ENCODE measurements around the gene CNBP. TPM values are rescaled to one million over a fixed set of nuclear protein-coding genes. Genes with fewer than 3 reads are reported as not detected.
"Not testable (repeated sequence)": the region's sequence is repeated elsewhere in the genome, so short reads cannot be mapped to it uniquely, and the experiment has no call there.

Gene CNBP
- total RNA-seq, 1 donor, result 202 TPM

DNA sequence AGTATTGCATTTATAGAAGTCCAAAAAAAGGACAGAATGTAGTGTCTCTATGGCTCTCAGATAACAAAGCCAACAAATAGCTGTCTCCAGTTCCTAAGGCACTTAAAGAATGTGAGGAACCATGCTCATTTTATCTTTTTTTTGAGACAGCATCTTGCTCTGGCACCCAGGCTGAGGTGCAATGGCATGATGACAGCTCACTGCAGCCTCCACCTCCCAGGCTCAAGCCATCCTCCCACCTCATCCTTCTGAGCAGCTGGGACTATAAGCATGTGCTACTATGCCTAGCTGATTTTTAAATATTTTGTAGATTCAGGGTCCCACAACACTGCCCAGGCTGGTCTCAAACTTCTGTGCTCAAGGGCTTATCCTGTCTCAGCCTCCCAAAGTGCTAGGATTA, 38.9 kb downstream of the CNBP start:
- TF ChIP-seq, protein P1, sequence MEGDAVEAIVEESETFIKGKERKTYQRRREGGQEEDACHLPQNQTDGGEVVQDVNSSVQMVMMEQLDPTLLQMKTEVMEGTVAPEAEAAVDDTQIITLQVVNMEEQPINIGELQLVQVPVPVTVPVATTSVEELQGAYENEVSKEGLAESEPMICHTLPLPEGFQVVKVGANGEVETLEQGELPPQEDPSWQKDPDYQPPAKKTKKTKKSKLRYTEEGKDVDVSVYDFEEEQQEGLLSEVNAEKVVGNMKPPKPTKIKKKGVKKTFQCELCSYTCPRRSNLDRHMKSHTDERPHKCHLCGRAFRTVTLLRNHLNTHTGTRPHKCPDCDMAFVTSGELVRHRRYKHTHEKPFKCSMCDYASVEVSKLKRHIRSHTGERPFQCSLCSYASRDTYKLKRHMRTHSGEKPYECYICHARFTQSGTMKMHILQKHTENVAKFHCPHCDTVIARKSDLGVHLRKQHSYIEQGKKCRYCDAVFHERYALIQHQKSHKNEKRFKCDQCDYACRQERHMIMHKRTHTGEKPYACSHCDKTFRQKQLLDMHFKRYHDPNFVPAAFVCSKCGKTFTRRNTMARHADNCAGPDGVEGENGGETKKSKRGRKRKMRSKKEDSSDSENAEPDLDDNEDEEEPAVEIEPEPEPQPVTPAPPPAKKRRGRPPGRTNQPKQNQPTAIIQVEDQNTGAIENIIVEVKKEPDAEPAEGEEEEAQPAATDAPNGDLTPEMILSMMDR (IDR thresholded peaks at IDR 0.05; ENCODE audit: insufficient read depth, low read depth, low read length), result no peak
- DNase-seq (ENCODE audit: low read depth), result no peak
- H3K4me3 ChIP-seq (ENCODE audit: low read depth, low read length), result no peak overlapping the region

DNA sequence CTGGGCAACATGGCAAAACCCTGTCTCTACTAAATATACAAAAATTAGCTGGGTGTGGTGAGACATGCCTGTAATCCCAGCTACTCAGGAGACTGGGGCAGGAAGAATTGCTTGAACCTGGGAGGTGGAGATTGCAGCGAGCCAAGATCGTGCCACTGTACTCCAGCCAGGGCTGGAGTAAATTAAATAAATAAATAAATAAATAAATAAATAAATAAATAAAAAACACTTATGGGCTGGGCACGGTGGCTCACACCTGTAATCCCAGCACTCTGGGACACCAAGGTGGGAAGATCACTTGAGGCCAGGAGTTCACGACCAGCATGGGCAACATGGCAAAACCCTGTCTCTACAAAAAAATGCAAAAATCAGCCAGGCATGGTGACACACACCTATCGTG, 42.7 kb downstream of the CNBP start:
- DNase-seq (ENCODE audit: low read depth); H3K4me3 ChIP-seq (ENCODE audit: low read depth, low read length): not testable (repeated sequence)

DNA sequence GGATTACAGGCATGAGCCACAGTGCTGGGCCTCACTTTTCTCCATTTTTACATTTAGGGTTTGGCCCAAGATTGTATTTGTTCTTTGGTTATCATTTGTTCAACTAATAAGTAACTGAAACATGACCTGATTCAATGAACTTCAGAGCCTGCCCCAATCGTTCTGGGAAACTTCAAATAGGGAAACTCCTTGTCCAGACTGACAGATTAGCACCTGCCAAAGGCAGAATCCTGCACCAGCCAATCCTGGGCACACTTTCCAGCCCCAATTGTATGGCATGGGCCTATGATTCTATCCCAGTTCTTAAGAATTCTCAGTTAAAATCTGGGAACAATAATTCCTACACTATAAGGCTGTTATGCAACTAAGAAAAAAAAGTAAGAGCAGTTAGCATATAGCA, 43.8 kb downstream of the CNBP start:
- DNase-seq (ENCODE audit: low read depth), result no peak
- H3K4me3 ChIP-seq (ENCODE audit: low read depth, low read length), result no peak overlapping the region
- TF ChIP-seq, protein P1 (IDR thresholded peaks at IDR 0.05; ENCODE audit: insufficient read depth, low read depth, low read length), result no peak

DNA sequence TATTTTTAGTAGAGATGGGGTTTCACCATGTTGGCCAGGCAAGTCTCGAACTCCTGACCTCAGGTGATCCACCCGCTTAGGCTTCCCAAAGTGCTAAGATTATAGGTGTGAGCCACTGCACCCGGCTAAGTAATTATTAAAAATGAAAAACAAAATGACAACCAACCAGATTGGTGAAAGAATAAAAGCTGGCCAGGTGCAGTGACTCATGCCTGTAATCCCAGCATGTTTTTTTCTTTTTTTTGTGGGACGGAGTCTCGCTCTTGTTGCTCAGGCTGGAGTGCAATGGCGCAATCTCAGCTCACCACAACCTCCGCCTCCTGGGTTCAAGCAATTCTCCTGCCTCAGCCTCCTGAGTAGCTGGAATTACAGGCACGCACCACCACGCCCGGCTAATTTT, 47.4 kb downstream of the CNBP start:
- not testable (repeated sequence) for DNase-seq (ENCODE audit: low read depth); H3K4me3 ChIP-seq (ENCODE audit: low read depth, low read length)

DNA sequence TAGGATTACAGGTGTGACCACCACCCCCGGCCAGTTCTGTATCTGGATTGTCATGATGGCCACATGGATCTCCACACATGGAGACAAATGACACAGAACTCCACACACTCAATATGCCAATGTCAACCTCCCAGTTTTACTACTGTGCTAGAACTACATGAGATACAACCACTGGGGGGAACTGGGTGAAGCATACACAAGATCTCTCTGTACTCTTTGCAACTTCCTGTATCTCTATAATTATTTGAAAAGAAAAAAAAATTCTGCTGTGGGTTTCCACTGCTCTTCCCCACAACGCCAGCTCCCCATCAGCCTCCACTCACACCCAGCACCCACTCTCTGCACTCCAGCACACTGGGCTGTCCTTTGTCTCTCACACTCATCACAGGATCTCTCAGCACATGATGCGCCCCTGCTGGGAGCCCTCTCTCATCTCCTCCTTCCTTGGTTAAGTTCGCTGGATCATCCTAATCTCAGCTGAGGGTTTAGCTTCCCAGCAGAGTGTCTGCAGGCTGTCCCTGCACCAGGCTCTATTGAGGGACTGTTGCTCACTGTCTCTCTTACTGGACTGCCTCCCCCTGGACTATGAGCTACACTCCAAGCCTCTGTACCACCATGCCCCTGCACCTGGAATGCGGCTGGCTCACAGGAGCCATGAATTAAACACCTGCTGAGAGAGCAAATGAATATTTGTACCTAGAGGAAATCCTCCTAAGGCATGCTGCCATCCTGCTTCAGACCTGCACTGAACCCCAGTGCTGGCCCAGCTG, 51.4 kb downstream of the CNBP start:
- TF ChIP-seq, protein P1 (IDR thresholded peaks at IDR 0.05; ENCODE audit: insufficient read depth, low read depth, low read length), result no peak
- H3K4me3 ChIP-seq (ENCODE audit: low read depth, low read length), result no peak overlapping the region
- DNase-seq (ENCODE audit: low read depth), result no peak

DNA sequence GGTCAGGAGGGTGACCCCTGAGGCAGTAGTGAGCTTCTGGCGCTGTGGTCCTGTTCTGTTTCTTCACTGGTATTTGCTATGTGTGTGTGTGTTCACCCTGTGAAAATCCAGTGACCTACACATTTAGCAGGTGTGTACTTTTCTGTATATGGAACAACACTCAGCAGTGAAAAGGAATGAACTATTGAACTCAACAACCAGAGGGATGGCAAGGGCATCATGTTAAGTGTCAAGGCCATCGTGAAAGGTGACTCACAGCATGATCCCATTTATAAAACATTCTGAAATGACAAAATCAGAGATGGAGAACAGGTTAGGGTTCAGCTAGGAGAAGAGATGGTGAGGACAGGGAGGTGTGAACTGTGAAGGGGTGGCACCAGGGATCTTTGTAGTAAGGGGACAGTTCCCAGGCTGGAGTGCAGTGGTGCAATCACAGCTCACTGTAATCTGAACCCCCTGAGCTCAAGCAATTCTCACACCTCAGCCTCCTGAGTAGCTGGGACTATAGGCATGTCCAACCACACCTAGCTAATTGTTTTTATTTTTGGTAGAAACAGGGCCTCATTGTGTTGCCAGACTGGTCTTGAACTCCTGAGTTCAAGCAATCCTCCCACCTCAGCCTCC, 52.1 kb downstream of the CNBP start:
- TF ChIP-seq, protein P1 (IDR thresholded peaks at IDR 0.05; ENCODE audit: insufficient read depth, low read depth, low read length), result no peak
- no peak overlapping the region for H3K4me3 ChIP-seq (ENCODE audit: low read depth, low read length)
- no peak for DNase-seq (ENCODE audit: low read depth)

DNA sequence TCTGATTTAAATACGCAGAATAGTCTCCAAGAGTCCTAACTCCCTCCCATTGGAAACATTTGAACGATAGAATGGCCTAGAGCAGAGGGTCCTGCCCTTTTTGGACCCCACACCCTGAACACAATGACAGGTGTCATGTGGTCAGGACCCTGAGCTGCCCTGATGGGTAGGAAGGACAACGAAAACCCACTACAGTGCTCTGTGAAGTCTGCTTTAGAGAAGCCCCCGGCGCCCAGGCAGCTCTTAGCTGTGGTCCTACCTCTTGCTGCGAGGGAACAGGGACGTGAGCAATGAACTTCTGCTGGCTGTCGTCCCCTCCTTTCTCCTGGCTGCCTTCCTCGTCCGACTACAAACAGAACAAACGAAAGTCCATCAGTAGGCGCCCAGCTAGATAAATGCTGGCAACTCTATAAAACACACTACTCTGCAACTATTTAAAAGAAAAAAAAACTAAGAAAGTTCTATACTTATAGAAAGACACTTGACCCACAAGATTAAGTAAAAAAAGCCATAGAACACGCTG, 53.3 kb downstream of the CNBP start:
- TF ChIP-seq, protein P1 (IDR thresholded peaks at IDR 0.05; ENCODE audit: insufficient read depth, low read depth, low read length), result no peak
- no peak for DNase-seq (ENCODE audit: low read depth)

More for the DNA sequence above, 53.3 kb downstream of the CNBP start:
- no peak overlapping the region for H3K4me3 ChIP-seq (ENCODE audit: low read depth, low read length)

Measured in fibroblast of villous mesenchyme (primary cell).